Activated T-cell treated with anti-CD3 and anti-CD28 coated beads, Interleukin-2, amount 50 U/mL, for 4 hours (primary cell): Measurements from ENCODE around the gene PDE4D. TPM values are rescaled to one million over a fixed set of nuclear protein-coding genes. Genes with fewer than 3 reads are reported as not detected.

ENCODE experiments used
- ATAC-seq, 2 donors: fragments of 200-7000 bp; cut with Tn5 transposase; one replicate each; pipeline ENCODE4 v1.10.0; 2021
- DNase-seq: peaks from one replicate; pipeline ENCODE4 v3.0.0-alpha.2; 2020
- H3K27me3 Mint-ChIP-seq: one replicate; pipeline ENCODE4 v1.8.0; 2021; ENCODE audit warnings: low read depth, mixed read lengths
- H3K36me3 Mint-ChIP-seq: one replicate; pipeline ENCODE4 v1.8.0; 2022; ENCODE audit warnings: mixed read lengths; ENCODE audit not compliant: insufficient read depth
- H3K4me1 Mint-ChIP-seq: one replicate; pipeline ENCODE4 v1.8.0; 2021; ENCODE audit warnings: low read depth, mixed read lengths
- H3K4me3 Mint-ChIP-seq: one replicate; pipeline ENCODE4 v1.8.0; 2021; ENCODE audit warnings: mild to moderate bottlenecking, moderate library complexity, mixed read lengths
- H3K9me3 Mint-ChIP-seq: one replicate; pipeline ENCODE4 v1.8.0; 2021; ENCODE audit warnings: mixed read lengths
- total RNA-seq, 3 donors: library from RNA; stranded (reverse); gene quantifications; one replicate each; pipeline ENCODE4 v1.2.1, GENCODE V29; 2021

The PDE4D gene
- total RNA-seq, 3 donors from 2014 or later: 13.9 to 17.1 (median 16.7) TPM

DNA sequence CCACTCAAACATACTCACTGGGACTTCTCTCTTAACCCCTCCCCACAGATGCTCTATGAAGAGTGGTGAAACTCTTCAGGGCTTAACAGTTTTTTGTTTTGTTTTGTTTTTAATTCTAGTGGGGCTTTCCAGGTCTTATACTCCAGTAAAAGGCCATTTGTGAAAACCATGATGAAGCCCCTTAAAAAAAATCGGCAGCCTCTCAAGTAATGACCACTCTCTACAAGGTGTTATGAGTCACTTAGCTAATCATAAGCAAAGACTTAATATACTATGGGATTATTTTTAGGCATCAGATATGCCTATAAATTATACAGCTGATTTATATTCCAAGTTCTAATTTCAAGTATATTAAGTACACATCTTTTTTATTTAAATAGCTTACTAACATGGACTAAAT, 702.8 kb downstream of the PDE4D start:
- H3K9me3 Mint-ChIP-seq: no peaks in the 10 kb centered on the region
- no peaks in the 10 kb centered on the region for H3K36me3 Mint-ChIP-seq
- DNase-seq: no peak
- ATAC-seq: no peak
- peaks cover 11% of the 10 kb centered on the region for H3K27me3 Mint-ChIP-seq
- peaks cover 4% of the 10 kb centered on the region for H3K4me1 Mint-ChIP-seq
- no peak overlapping the region for H3K4me3 Mint-ChIP-seq

DNA sequence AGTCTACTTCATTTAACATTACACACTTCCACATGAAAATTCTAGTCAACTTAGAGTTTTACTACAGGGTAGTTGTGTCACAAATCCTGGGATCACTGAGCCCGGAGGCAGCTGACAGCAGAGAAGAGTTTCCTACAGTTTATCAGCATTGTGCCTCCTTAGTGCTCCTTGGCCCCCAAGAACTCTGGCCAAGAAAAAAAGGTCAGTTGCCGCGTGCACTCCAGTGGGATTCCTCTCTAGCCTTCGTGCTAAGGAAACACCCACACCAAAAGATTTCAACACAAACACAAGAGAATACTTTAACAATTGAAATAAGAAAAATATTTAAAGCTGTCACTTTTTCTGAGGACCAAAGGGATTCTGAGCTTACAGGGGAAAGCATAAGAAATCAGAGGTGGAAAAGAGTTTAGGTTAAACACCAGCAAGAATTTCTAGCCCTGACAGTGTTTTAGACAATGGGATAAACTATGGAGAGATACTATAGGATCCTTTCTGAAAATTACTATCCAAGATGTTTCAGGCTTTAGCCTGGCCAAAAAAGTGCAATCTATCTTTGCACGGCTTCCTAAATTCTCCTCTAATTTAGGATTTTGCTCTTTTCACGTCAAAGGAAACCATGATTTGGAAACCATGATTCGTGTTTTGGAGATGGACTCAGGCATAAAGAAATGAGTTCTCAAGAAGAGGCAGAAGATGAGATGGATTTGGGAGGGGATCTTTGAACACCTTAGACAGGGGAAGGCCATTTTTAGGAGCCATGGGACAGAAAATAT, 703.9 kb downstream of the PDE4D start:
- ATAC-seq (no peak), DNase-seq (no peak)
- H3K36me3 Mint-ChIP-seq: no peaks in the 10 kb centered on the region
- H3K27me3 Mint-ChIP-seq: peaks cover 12% of the 10 kb centered on the region
- H3K9me3 Mint-ChIP-seq: no peaks in the 10 kb centered on the region
- H3K4me3 Mint-ChIP-seq: no peak overlapping the region
- H3K4me1 Mint-ChIP-seq: peaks cover 4% of the 10 kb centered on the region

DNA sequence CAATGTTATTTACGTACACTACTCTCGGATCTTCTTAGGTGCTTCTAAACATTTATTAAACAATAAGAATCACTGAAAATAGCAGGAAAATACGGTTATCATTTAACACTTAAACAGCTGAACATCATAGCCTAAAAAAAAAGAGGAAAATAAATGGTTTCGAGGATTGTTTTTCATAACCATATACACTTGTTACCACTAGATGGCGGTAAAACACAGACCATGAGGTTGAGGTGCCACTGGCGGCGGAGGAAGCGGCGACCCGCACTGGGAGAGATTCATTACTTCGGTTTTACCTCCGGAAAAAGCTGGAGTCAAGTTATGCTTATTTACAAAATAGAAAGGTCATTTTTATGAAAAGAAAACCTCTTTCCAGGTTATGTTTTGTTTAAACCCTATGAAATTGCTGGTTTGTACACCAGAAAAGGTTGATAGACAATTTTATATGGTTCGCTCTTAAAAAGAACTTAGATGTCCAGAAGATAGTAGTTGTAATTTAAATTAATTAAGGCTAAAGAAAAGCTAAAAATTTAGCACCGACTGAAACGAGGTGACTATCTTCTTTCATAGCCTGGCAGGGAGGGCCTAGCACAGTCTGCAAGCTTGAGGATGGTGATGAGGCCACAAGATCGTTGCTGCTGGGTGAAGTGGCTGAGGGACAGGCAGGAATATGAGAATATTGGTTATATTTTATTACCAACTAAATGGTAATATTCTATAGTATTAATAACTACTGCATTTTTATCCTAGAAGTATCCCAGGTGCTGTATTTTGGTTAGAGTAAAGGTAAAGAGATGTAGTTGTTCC, 704.9 kb downstream of the PDE4D start:
- no peak overlapping the region for H3K4me3 Mint-ChIP-seq
- no peaks in the 10 kb centered on the region for H3K9me3 Mint-ChIP-seq
- peak; percentile 49 for DNase-seq
- peaks cover 13% of the 10 kb centered on the region for H3K27me3 Mint-ChIP-seq
- H3K4me1 Mint-ChIP-seq: peaks cover 4% of the 10 kb centered on the region
- no peaks in the 10 kb centered on the region for H3K36me3 Mint-ChIP-seq
- peak in 1 of 2 donors; percentile 52 for ATAC-seq

GRCh38 chr5:59187857-59188256, 705.7 kb downstream of the PDE4D start:
- H3K36me3 Mint-ChIP-seq: no peaks in the 10 kb centered on the region
- DNase-seq: no peak
- H3K27me3 Mint-ChIP-seq: peaks cover 13% of the 10 kb centered on the region
- no peak for ATAC-seq
- H3K9me3 Mint-ChIP-seq: no peaks in the 10 kb centered on the region
- no peak overlapping the region for H3K4me3 Mint-ChIP-seq
- peaks cover 4% of the 10 kb centered on the region for H3K4me1 Mint-ChIP-seq

GRCh38 chr5:59186623-59187022, 706.9 kb downstream of the PDE4D start:
- Mint-ChIP-seq H3K27me3 (peaks cover 13% of the 10 kb centered on the region), H3K9me3 (no peaks in the 10 kb centered on the region), H3K4me3 (no peak overlapping the region), H3K4me1 (peaks cover 4% of the 10 kb centered on the region), H3K36me3 (no peaks in the 10 kb centered on the region)
- no peak for DNase-seq
- ATAC-seq: no peak

GRCh38 chr5:59185757-59186385, 707.7 kb downstream of the PDE4D start:
- Mint-ChIP-seq H3K27me3 (peaks cover 13% of the 10 kb centered on the region), H3K36me3 (no peaks in the 10 kb centered on the region), H3K4me3 (no peak overlapping the region), H3K4me1 (peaks cover 4% of the 10 kb centered on the region), H3K9me3 (no peaks in the 10 kb centered on the region)
- DNase-seq (no peak), ATAC-seq (no peak)

DNA sequence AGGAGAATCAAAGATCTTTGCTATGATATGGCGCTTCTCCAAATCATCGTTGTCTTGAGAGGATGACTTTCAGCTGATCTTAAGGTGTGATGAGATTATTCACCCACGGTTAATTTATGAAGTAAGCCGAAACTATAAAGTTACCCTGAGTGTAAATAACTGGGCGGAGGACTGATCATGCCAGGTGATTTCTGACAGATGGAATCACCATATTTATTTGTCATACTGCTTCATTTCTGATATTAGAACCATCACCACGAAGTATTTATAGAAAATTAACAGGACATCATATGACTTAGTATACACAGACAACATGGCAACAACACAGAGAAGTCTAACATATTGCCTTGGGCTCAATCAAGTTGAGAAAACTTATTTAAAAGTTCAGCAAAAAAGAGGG, 708.8 kb downstream of the PDE4D start:
- DNase-seq (no peak), ATAC-seq (no peak)
- Mint-ChIP-seq H3K9me3 (no peaks in the 10 kb centered on the region), H3K27me3 (peaks cover 13% of the 10 kb centered on the region), H3K36me3 (no peaks in the 10 kb centered on the region), H3K4me1 (peaks cover 4% of the 10 kb centered on the region), H3K4me3 (no peak overlapping the region)

GRCh38 chr5:59182760-59183159, 710.8 kb downstream of the PDE4D start:
- Mint-ChIP-seq H3K4me3 (no peak overlapping the region), H3K9me3 (no peaks in the 10 kb centered on the region), H3K4me1 (peaks cover 2% of the 10 kb centered on the region), H3K36me3 (no peaks in the 10 kb centered on the region), H3K27me3 (peaks cover 7% of the 10 kb centered on the region)
- ATAC-seq (no peak), DNase-seq (no peak)

DNA sequence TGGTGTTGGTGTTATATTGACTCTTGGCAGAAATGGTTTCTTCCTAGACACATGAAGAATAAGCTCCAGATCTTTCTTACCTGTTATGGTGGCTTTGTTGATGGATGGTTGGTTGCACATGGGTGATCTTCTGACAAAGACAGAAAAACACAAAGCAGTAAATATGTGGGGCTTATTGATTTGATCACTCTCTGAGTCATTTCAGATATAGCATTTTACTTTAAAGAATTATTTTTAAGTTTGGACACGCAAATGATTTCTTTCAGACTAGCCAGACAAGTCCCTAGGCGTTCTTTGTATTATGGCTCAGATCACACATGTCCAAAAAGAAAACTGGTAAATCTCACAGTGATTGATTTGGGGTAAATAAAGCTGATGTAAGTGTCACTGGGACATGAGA, 713.0 kb downstream of the PDE4D start:
- H3K9me3 Mint-ChIP-seq: no peaks in the 10 kb centered on the region
- H3K36me3 Mint-ChIP-seq: no peaks in the 10 kb centered on the region
- no peak for DNase-seq
- H3K4me1 Mint-ChIP-seq: peaks cover 2% of the 10 kb centered on the region
- ATAC-seq: no peak
- H3K4me3 Mint-ChIP-seq: no peak overlapping the region
- H3K27me3 Mint-ChIP-seq: peaks cover 2% of the 10 kb centered on the region

DNA sequence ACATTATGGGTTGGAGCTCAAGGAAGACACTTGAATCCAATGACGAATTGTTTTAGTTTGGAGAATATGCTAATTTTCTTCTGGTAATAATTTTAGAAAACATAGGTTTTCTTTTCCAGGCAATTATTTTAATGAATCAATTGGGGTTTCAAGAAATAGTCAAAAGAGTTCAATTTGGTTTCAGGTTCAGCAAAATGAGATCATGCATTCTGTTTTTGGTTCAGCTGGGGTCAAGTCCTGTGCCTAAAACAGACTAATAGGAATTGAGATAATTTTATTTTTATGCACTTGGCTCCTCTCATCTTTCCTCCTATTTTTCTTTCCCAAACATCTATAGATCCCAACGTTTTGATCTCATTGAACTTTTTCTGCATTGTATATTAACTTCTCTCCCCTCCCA, 713.8 kb downstream of the PDE4D start:
- peaks cover 2% of the 10 kb centered on the region for H3K4me1 Mint-ChIP-seq
- no peak overlapping the region for H3K4me3 Mint-ChIP-seq
- no peaks in the 10 kb centered on the region for H3K36me3 Mint-ChIP-seq

DNA sequence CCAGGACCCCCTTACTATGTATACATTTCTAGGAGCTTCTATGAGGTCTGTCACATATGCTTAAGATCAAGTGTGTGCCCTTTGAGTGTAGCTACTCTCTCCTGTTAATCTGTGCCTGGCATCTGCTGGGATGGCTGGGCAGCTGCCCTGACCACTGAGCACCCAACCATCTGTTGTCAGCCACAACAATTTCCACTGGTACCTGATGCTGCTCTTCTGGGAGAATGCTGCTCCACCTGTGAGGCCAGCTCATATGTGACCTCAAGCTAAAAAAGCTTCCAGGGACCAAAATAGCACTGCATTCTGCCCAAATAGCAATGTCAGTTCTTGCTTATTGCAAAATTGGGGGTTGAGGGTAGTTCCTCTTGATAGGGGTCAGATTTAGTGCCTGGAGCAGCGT, 715.0 kb downstream of the PDE4D start:
- H3K36me3 Mint-ChIP-seq: no peaks in the 10 kb centered on the region

More for the DNA sequence above, 713.8 kb downstream of the PDE4D start:
- H3K9me3 Mint-ChIP-seq: no peaks in the 10 kb centered on the region
- ATAC-seq: no peak
- H3K27me3 Mint-ChIP-seq: peaks cover 2% of the 10 kb centered on the region
- no peak for DNase-seq

DNA sequence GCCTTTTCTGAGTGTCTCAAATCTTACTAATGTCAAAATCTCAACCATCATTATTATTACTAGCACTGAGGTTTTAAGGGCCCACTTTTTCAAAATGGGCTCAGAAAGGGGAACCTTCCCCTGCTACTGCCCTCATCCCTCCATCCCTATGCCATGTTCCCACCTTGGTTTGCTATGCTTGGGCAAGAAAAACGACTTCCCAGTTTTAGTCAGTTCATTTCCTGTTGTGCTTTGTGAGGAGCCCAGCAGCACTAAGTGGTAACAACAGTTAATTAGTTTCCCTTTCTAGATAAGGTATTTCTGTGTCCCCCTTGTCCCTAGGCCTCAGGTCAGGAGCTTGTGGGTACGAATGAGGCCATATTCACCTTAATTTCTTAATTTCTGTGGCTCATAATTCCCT, 715.5 kb downstream of the PDE4D start:
- no peak overlapping the region for H3K4me3 Mint-ChIP-seq
- no peaks in the 10 kb centered on the region for H3K9me3 Mint-ChIP-seq
- peaks cover 4% of the 10 kb centered on the region for H3K4me1 Mint-ChIP-seq
- no peaks in the 10 kb centered on the region for H3K27me3 Mint-ChIP-seq
- no peaks in the 10 kb centered on the region for H3K36me3 Mint-ChIP-seq
- DNase-seq (no peak), ATAC-seq (no peak)

More for the DNA sequence above, 715.0 kb downstream of the PDE4D start:
- Mint-ChIP-seq H3K4me1 (peaks cover 4% of the 10 kb centered on the region), H3K4me3 (no peak overlapping the region), H3K27me3 (no peaks in the 10 kb centered on the region), H3K9me3 (no peaks in the 10 kb centered on the region)
- ATAC-seq: no peak
- no peak for DNase-seq

DNA sequence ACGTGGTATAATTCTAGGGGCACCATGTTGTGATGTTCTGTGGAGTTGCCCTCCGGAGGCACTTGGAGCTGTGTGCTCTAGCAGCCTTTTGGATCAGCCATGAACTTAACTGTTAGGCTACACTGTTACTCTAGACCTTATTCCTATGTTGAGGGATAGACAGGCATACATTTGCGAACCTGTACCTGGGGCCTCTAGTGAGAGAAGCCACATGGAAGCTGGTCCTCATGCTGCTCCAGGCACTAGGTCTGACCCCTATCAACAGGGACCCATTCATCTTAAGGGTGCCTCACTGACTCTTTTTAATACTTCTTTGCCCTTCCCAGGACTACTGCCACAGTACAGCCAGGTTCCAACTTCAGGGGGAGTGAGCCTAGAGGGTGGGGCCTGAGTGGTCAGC, 715.9 kb downstream of the PDE4D start:
- Mint-ChIP-seq H3K36me3 (no peaks in the 10 kb centered on the region), H3K4me1 (peaks cover 4% of the 10 kb centered on the region), H3K27me3 (no peaks in the 10 kb centered on the region), H3K4me3 (no peak overlapping the region), H3K9me3 (no peaks in the 10 kb centered on the region)
- ATAC-seq (no peak), DNase-seq (no peak)

GRCh38 chr5:59174248-59174844, 719.2 kb downstream of the PDE4D start:
- no peaks in the 10 kb centered on the region for H3K9me3 Mint-ChIP-seq
- no peaks in the 10 kb centered on the region for H3K27me3 Mint-ChIP-seq
- peaks cover 4% of the 10 kb centered on the region for H3K4me1 Mint-ChIP-seq
- no peaks in the 10 kb centered on the region for H3K36me3 Mint-ChIP-seq
- DNase-seq: peak; percentile 9
- no peak overlapping the region for H3K4me3 Mint-ChIP-seq
- peak in 1 of 2 donors; percentile 74 for ATAC-seq
